DMS114 treated with DMSO at 0.1 percent for 48 hours (cell line): ENCODE results near the gene ZNF750.

Source experiments
- DNase-seq: peaks from one replicate; lab custom pipeline; 2025; ENCODE audit not compliant: unreplicated experiment; lab: John Stamatoyannopoulos, UW

Gene ZNF750

GRCh38 chr17:82859431-82860403, 19.9 kb upstream of the ZNF750 start:
- no peak for DNase-seq

- DNase-seq, result no peak
These were observed 18.7 kb upstream of the ZNF750 start for GRCh38 chr17:82858376-82859126.

- no peak for DNase-seq
These were observed 16.5 kb upstream of the ZNF750 start for GRCh38 chr17:82856361-82856760.

- DNase-seq, result no peak
These were observed 14.4 kb upstream of the ZNF750 start for GRCh38 chr17:82854226-82854625.

- DNase-seq, result no peak
These were observed 11.6 kb upstream of the ZNF750 start for GRCh38 chr17:82851381-82851780.

GRCh38 chr17:82849076-82849945, 9.5 kb upstream of the ZNF750 start:
- DNase-seq, result no peak

- no peak for DNase-seq
These were observed 8.3 kb upstream of the ZNF750 start for GRCh38 chr17:82848022-82848592.

- DNase-seq, result no peak
These were observed 6.4 kb upstream of the ZNF750 start for GRCh38 chr17:82846061-82846691.

- no peak for DNase-seq
These were observed 5.5 kb upstream of the ZNF750 start for GRCh38 chr17:82845163-82845807.

- DNase-seq, result no peak
These were observed 5.0 kb upstream of the ZNF750 start for GRCh38 chr17:82844796-82845162.

- DNase-seq, result no peak
These were observed 4.3 kb upstream of the ZNF750 start for GRCh38 chr17:82843904-82844680.

GRCh38 chr17:82841921-82842596, 2.2 kb upstream of the ZNF750 start:
- DNase-seq, result no peak

- DNase-seq, result no peak
These were observed 609 bp upstream of the ZNF750 start for GRCh38 chr17:82840431-82840831.

- no peak for DNase-seq
These were observed 1.3 kb downstream of the ZNF750 start for GRCh38 chr17:82838386-82839063.

- DNase-seq, result no peak
These were observed 2.1 kb downstream of the ZNF750 start for GRCh38 chr17:82837586-82838320.

- DNase-seq, result no peak
These were observed 2.9 kb downstream of the ZNF750 start for GRCh38 chr17:82836823-82837357.
